K562 (cell line): ENCODE data around the gene TGFBR2. TPM values are rescaled to one million over a fixed set of nuclear protein-coding genes. Genes with fewer than 3 reads are reported as not detected.

ENCODE experiments used
- ATAC-seq: fragments of 200-7000 bp; cut with Tn5 transposase; 3 replicates; pipeline ENCODE4 v1.9.1; 2020; ENCODE audit warnings: moderate library complexity
- BruUV-seq: library from RNA; stranded (reverse); fragments of 400-500 nt; replicated peaks from 2 replicates; lab custom pipeline; 2021; lab: Mats Ljungman, UMichigan
- CTCF ChIA-PET: fragments of 300-600 bp; formaldehyde crosslinking; extraction: SDS; loops from one replicate; lab custom pipeline; 2021; ENCODE audit warnings: low intra/inter-chr PET ratio; lab: Yijun Ruan, JAX
- POLR2A ChIA-PET: fragments of 300-600, 350-650 bp; sonication (Branson Sonifier 250); formaldehyde crosslinking; extraction: SDS; loops from one replicate; lab custom pipeline; 2021; ENCODE audit warnings: antibody characterized with exemption, inconsistent platforms; lab: Yijun Ruan, JAX
- DNase-seq, 4 experiments: peaks; one replicate each; pipeline versions ENCODE4 v3.0.0 to v3.0.0-alpha.2; 2011 to 2018; ENCODE audit warnings: low spot score in 3 of 4, mixed read lengths in 3 of 4; ENCODE audit errors: extremely low read depth in 1 of 4
- FAIRE-seq: peaks from 2 replicates; lab custom pipeline; 2011; peaks lifted over from hg19 to GRCh38; lab: Jason Lieb, UNC
- H2AFZ ChIP-seq: 2 replicates; pipeline ENCODE4 v1.6.0; 2011; ENCODE audit warnings: low read depth, low read length, control low read depth, inconsistent platforms
- H3K27ac ChIP-seq: fragments of 200-600 bp; 3 replicates; pipeline ENCODE4 v1.8.0; 2011; ENCODE audit warnings: low read depth, mild to moderate bottlenecking, control low read depth, inconsistent platforms, low read length, moderate library complexity, mixed read lengths; ENCODE audit errors: extremely low read depth
- H3K27me3 ChIP-seq, 2 experiments: fragments of 300-600 bp in 1 of 2; 2 replicates in 1 of 2; 3 replicates in 1 of 2; pipeline versions ENCODE4 v1.6.0 to v1.8.0; 2011; ENCODE audit warnings: inconsistent platforms in 2 of 2, low read length in 2 of 2, mild to moderate bottlenecking in 1 of 2, mixed read lengths in 1 of 2, moderate library complexity in 1 of 2; ENCODE audit not compliant: control insufficient read depth in 2 of 2, insufficient read depth in 2 of 2
- H3K36me3 ChIP-seq: fragments of 300-600 bp; 3 replicates; pipeline ENCODE4 v1.8.0; 2011; ENCODE audit warnings: mild to moderate bottlenecking, low read length, inconsistent platforms; ENCODE audit not compliant: control insufficient read depth, insufficient read depth
- H3K4me1 ChIP-seq, 2 experiments: fragments of 200-600 bp in 1 of 2; replicated peaks in 1 of 2; 2 replicates in 1 of 2; 3 replicates in 1 of 2; pipeline versions ENCODE4 v1.5.1 to v1.8.0; 2011; ENCODE audit warnings: inconsistent platforms in 2 of 2, low read length in 2 of 2, mild to moderate bottlenecking in 1 of 2, mixed read lengths in 1 of 2, moderate library complexity in 1 of 2; ENCODE audit not compliant: control insufficient read depth in 2 of 2, insufficient read depth in 2 of 2
- H3K4me2 ChIP-seq: 2 replicates; pipeline ENCODE4 v1.6.1; 2011; ENCODE audit warnings: low read length, control low read depth, inconsistent platforms, mixed read lengths; ENCODE audit not compliant: insufficient read depth
- H3K4me3 ChIP-seq: fragments of 200-600 bp; sonication (generic), shearing (Covaris generic); 2 replicates; pipeline ENCODE4 v1.5.1; 2016; ENCODE audit warnings: control low read depth, inconsistent platforms
- H3K79me2 ChIP-seq: fragments of 200-600 bp; 3 replicates; pipeline ENCODE4 v1.8.0; 2011; ENCODE audit warnings: low read length, inconsistent platforms; ENCODE audit not compliant: control insufficient read depth, insufficient read depth
- H3K9ac ChIP-seq, 2 experiments: 2 replicates each; pipeline versions ENCODE4 v1.6.0 to v1.6.1; 2011; ENCODE audit warnings: low read depth in 2 of 2, low read length in 2 of 2, control low read depth in 1 of 2, inconsistent platforms in 1 of 2, mild to moderate bottlenecking in 1 of 2, mixed read lengths in 1 of 2; ENCODE audit not compliant: insufficient read depth in 1 of 2
- H3K9me1 ChIP-seq: one replicate; pipeline ENCODE4 v1.6.0; 2011; ENCODE audit warnings: inconsistent platforms, mild to moderate bottlenecking, low read length, moderate library complexity; ENCODE audit not compliant: control insufficient read depth, insufficient read depth
- H3K9me3 ChIP-seq: replicated peaks from 2 replicates; pipeline ENCODE4 v1.5.1; 2011; ENCODE audit warnings: low read depth, low read length, inconsistent platforms; ENCODE audit not compliant: control insufficient read depth, insufficient read depth
- H4K20me1 ChIP-seq: replicated peaks from 2 replicates; pipeline ENCODE4 v1.6.1; 2011; ENCODE audit warnings: low read length, inconsistent platforms, mixed read lengths; ENCODE audit not compliant: control insufficient read depth, insufficient read depth
- ATF3 ChIP-seq, 2 experiments: fragments of 450-650 bp in 1 of 2; sonication (generic) in 1 of 2; formaldehyde crosslinking in 1 of 2; IDR thresholded peaks in 1 of 2; conservative IDR thresholded peaks in 1 of 2; 2 replicates each; pipeline versions ENCODE4 v1.6.1 to v1.8.1; 2016 to 2023; ENCODE audit warnings: mild to moderate bottlenecking in 2 of 2, moderate library complexity in 2 of 2, inconsistent platforms in 1 of 2, missing genetic modification reagents in 1 of 2
- CHAMP1 ChIP-seq: fragments of 450-650 bp; IDR thresholded peaks from 2 replicates; pipeline ENCODE4 v1.6.1; 2016; ENCODE audit warnings: mild to moderate bottlenecking
- CREB5 ChIP-seq: fragments of 250-450 bp; sonication (Bioruptor Pico); IDR thresholded peaks from 2 replicates; pipeline ENCODE4 v1.5.0; 2020; ENCODE audit warnings: mild to moderate bottlenecking
- TARDBP ChIP-seq: fragments of 450-650 bp; IDR thresholded peaks from 2 replicates; pipeline ENCODE4 v1.6.1; 2016
- XRCC5 ChIP-seq: fragments of 200-400 bp; formaldehyde crosslinking; IDR thresholded peaks from 2 replicates; pipeline ENCODE4 v1.6.1; 2017; ENCODE audit warnings: low read depth, mild to moderate bottlenecking, low read length
- WGBS: fragments of 100-300 bp; shearing (Covaris generic); methylation state at CpG from one replicate; pipeline ENCODE4 v1.1.6; 2016; ENCODE audit warnings: low coverage, mixed read lengths; ENCODE audit not compliant: insufficient coverage; ENCODE audit errors: missing lambda C conversion rate; 5-methylcytosine and 5-hydroxymethylcytosine counted together
- in situ Hi-C: fragments of 300-500 bp; cut with MboI; formaldehyde crosslinking; loops from 4 replicates; pipeline ENCODE4 v1.15.0; 2018; ENCODE audit warnings: inconsistent platforms, mixed read lengths
- intact Hi-C: fragments of 100-400 bp; cut with micrococcal nuclease; formaldehyde crosslinking; loops from 2 replicates; pipeline ENCODE4 v1.14.2; 2022
- polyA plus RNA-seq, 8 experiments: library from polyadenylated mRNA; depleted of rRNA in 4 of 8; stranded (reverse) in 5 of 8; unstranded in 3 of 8; fragments of >200 nt; fragmentation: Nextera tagmentation in 2 of 8; fragmentation: Illumina TruSeq in 1 of 8; extraction: Ambion mirVana in 2 of 8; extraction: Trizol in 1 of 8; gene quantifications; 2 replicates each; pipeline versions ENCODE4 v1.2.1 to v1.2.3, GENCODE V29; 2011 to 2014; ENCODE audit warnings: inconsistent platforms in 1 of 8, missing spikeins in 1 of 8
- total RNA-seq, 7 experiments: library from RNA; depleted of rRNA in 6 of 7; stranded (reverse); fragments of >200 nt in 6 of 7; fragmentation: Illumina TruSeq in 2 of 7; extraction: Trizol in 2 of 7; gene quantifications; 2 replicates each; pipeline versions ENCODE4 v1.2.1 to v1.2.3, GENCODE V29; 2011 to 2021; ENCODE audit warnings: low replicate concordance in 1 of 7
- TF ChIP-seq, protein P1 (sequence below): fragments of 450-650 bp; conservative IDR thresholded peaks from 2 replicates; pipeline ENCODE4 v1.6.1; 2016; ENCODE audit warnings: missing genetic modification characterization, low read depth, mild to moderate bottlenecking, control low read depth, missing compliant biosample characterization

Gene TGFBR2
- total and polyA plus RNA-seq, 9 of the 15 experiments (the other 6 are each of a cell fraction or from before 2014, with no cell fraction given), result 0.11 to 0.84 (median 0.24) TPM

GRCh38 chr3:30600572-30600971, 5.8 kb upstream of the TGFBR2 start:
- no peaks in the 10 kb centered on the region for H3K9me1 ChIP-seq
- peaks cover 2% of the 10 kb centered on the region; the same call in 1 of the 2 replicates for H3K9me3 ChIP-seq
- no peaks in the 10 kb centered on the region for H3K4me1 ChIP-seq
- ChIA-PET CTCF (no interaction called here), POLR2A (no interaction called here)
- no peak for DNase-seq
- WGBS, result 10% methylated on average over 2 of the region's 2 CpGs
- no peak overlapping the region for H3K4me2 ChIP-seq
- H3K4me3 ChIP-seq, result no peak overlapping the region
- no peak overlapping the region for H3K9ac ChIP-seq
- H4K20me1 ChIP-seq, result no peaks in the 10 kb centered on the region
- H2AFZ ChIP-seq, result no peak overlapping the region
- H3K36me3 ChIP-seq, result no peaks in the 10 kb centered on the region
- ATAC-seq, result no peak
- in situ Hi-C loops, result no loop called here
- intact Hi-C loops, result no loop called here
- H3K27ac ChIP-seq, result no peak overlapping the region
- H3K27me3 ChIP-seq, result no peaks in the 10 kb centered on the region
- no peaks in the 10 kb centered on the region for H3K79me2 ChIP-seq
- no TSS peak for BruUV-seq
- TF ChIP-seq XRCC5, result no peak
- TF ChIP-seq, protein P1, sequence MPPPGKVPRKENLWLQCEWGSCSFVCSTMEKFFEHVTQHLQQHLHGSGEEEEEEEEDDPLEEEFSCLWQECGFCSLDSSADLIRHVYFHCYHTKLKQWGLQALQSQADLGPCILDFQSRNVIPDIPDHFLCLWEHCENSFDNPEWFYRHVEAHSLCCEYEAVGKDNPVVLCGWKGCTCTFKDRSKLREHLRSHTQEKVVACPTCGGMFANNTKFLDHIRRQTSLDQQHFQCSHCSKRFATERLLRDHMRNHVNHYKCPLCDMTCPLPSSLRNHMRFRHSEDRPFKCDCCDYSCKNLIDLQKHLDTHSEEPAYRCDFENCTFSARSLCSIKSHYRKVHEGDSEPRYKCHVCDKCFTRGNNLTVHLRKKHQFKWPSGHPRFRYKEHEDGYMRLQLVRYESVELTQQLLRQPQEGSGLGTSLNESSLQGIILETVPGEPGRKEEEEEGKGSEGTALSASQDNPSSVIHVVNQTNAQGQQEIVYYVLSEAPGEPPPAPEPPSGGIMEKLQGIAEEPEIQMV (tag), result no peak
- no peak for TF ChIP-seq CHAMP1
- no peak for TF ChIP-seq ATF3 (IDR thresholded peaks at IDR 0.05)
- TF ChIP-seq ATF3 (CRISPR knock-in tag; conservative IDR thresholded peaks at IDR 0.05), result no peak
- TF ChIP-seq CREB5 (CRISPR knock-in tag), result no peak
- TF ChIP-seq TARDBP, result no peak
- FAIRE-seq, result no peak
